ENCODE data around the gene WDR33. TPM values are rescaled to one million over a fixed set of nuclear protein-coding genes. Genes with fewer than 3 reads are reported as not detected.

Gene WDR33
- total RNA-seq, 2 donors from 2014 or later: 76.3 to 82.5 TPM

GRCh38 chr2:127673291-127674069, 137.5 kb downstream of the WDR33 start:
- H3K4me3 Mint-ChIP-seq: peak overlapping the region; percentile 60
- WGBS, 2 experiments (ENCODE audit: insufficient coverage in 1 of 2, insufficient read length in 1 of 2): 93 to 97% methylated on average over 14 to 17 of the region's 17 CpGs
- H3K9me3 Mint-ChIP-seq: no peaks in the 10 kb centered on the region
- Histone ChIP-seq H3K27ac (ENCODE audit: low read depth, low read length) (no peak overlapping the region), H3K36me3 (ENCODE audit: control insufficient read depth, insufficient read depth, low read length) (no peaks in the 10 kb centered on the region), H3K27me3 (ENCODE audit: control insufficient read depth, insufficient read depth, low read length, poor library complexity, severe bottlenecking) (peaks cover 55% of the 10 kb centered on the region), H3K4me1 (ENCODE audit: control insufficient read depth, insufficient read depth, low read length) (no peaks in the 10 kb centered on the region), H3K9me3 (ENCODE audit: control insufficient read depth, low read length) (no peaks in the 10 kb centered on the region), H3K4me3 (ENCODE audit: low read length) (peak overlapping the region; percentile 71), H3K9ac (ENCODE audit: extremely low read depth, low read length, poor library complexity, severe bottlenecking) (no peak overlapping the region)
- no peak for TF ChIP-seq CTCF (conservative IDR thresholded peaks at IDR 0.05)
- H3K27me3 Mint-ChIP-seq (ENCODE audit: insufficient read depth): peaks cover 77% of the 10 kb centered on the region
- no peaks in the 10 kb centered on the region for H3K36me3 Mint-ChIP-seq (ENCODE audit: low read depth)
- DNase-seq: peak; percentile 48
- H3K4me1 Mint-ChIP-seq: peaks cover 5% of the 10 kb centered on the region
- no peak overlapping the region for H3K27ac Mint-ChIP-seq

- H3K27me3 Mint-ChIP-seq (ENCODE audit: insufficient read depth): peaks cover 69% of the 10 kb centered on the region
- peaks cover 5% of the 10 kb centered on the region for H3K4me1 Mint-ChIP-seq
- Histone ChIP-seq H3K27me3 (ENCODE audit: control insufficient read depth, insufficient read depth, low read length, poor library complexity, severe bottlenecking) (peaks cover 46% of the 10 kb centered on the region), H3K27ac (ENCODE audit: low read depth, low read length) (no peak overlapping the region), H3K9ac (ENCODE audit: extremely low read depth, low read length, poor library complexity, severe bottlenecking) (no peak overlapping the region), H3K4me1 (ENCODE audit: control insufficient read depth, insufficient read depth, low read length) (no peaks in the 10 kb centered on the region), H3K9me3 (ENCODE audit: control insufficient read depth, low read length) (no peaks in the 10 kb centered on the region), H3K36me3 (ENCODE audit: control insufficient read depth, insufficient read depth, low read length) (no peaks in the 10 kb centered on the region), H3K4me3 (ENCODE audit: low read length) (no peak overlapping the region)
- H3K36me3 Mint-ChIP-seq (ENCODE audit: low read depth): no peaks in the 10 kb centered on the region
- no peak overlapping the region for H3K27ac Mint-ChIP-seq
- no peak for TF ChIP-seq CTCF (conservative IDR thresholded peaks at IDR 0.05)
- DNase-seq: peak; percentile 43
- no peak overlapping the region for H3K4me3 Mint-ChIP-seq
- no peaks in the 10 kb centered on the region for H3K9me3 Mint-ChIP-seq
- 87 to 88% methylated on average over 14 to 20 of the region's 20 CpGs for WGBS, 2 experiments (ENCODE audit: insufficient coverage in 1 of 2, insufficient read length in 1 of 2)
These were observed 138.4 kb downstream of the WDR33 start for GRCh38 chr2:127672341-127673224.

GRCh38 chr2:127671557-127672302, 139.2 kb downstream of the WDR33 start:
- Histone ChIP-seq H3K4me1 (ENCODE audit: control insufficient read depth, insufficient read depth, low read length) (no peaks in the 10 kb centered on the region), H3K36me3 (ENCODE audit: control insufficient read depth, insufficient read depth, low read length) (no peaks in the 10 kb centered on the region), H3K9me3 (ENCODE audit: control insufficient read depth, low read length) (no peaks in the 10 kb centered on the region), H3K27me3 (ENCODE audit: control insufficient read depth, insufficient read depth, low read length, poor library complexity, severe bottlenecking) (peaks cover 37% of the 10 kb centered on the region), H3K27ac (ENCODE audit: low read depth, low read length) (no peak overlapping the region), H3K4me3 (ENCODE audit: low read length) (no peak overlapping the region), H3K9ac (ENCODE audit: extremely low read depth, low read length, poor library complexity, severe bottlenecking) (no peak overlapping the region)
- Mint-ChIP-seq H3K4me1 (peaks cover 8% of the 10 kb centered on the region), H3K36me3 (ENCODE audit: low read depth) (no peaks in the 10 kb centered on the region), H3K27ac (no peak overlapping the region), H3K9me3 (no peaks in the 10 kb centered on the region), H3K27me3 (ENCODE audit: insufficient read depth) (peaks cover 63% of the 10 kb centered on the region), H3K4me3 (no peak overlapping the region)
- no peak for TF ChIP-seq CTCF (conservative IDR thresholded peaks at IDR 0.05)
- WGBS, 2 experiments (ENCODE audit: insufficient coverage in 1 of 2, insufficient read length in 1 of 2): 92 to 97% methylated on average over 8 to 14 of the region's 14 CpGs
- peak; percentile 43 for DNase-seq

Data from endodermal cell (in vitro differentiated cells).